GM19438 (cell line): ENCODE results near the gene DDA1.
A peak's percentile ranks its signal among the peaks of the same experiment; 100 is the strongest.

Experiments
- ATAC-seq: cut with Tn5 transposase; IDR thresholded peaks from one replicate; pipeline ENCODE4 v1.9.1; 2021; ENCODE audit warnings: low read depth; ENCODE audit not compliant: unreplicated experiment

Gene DDA1

DNA sequence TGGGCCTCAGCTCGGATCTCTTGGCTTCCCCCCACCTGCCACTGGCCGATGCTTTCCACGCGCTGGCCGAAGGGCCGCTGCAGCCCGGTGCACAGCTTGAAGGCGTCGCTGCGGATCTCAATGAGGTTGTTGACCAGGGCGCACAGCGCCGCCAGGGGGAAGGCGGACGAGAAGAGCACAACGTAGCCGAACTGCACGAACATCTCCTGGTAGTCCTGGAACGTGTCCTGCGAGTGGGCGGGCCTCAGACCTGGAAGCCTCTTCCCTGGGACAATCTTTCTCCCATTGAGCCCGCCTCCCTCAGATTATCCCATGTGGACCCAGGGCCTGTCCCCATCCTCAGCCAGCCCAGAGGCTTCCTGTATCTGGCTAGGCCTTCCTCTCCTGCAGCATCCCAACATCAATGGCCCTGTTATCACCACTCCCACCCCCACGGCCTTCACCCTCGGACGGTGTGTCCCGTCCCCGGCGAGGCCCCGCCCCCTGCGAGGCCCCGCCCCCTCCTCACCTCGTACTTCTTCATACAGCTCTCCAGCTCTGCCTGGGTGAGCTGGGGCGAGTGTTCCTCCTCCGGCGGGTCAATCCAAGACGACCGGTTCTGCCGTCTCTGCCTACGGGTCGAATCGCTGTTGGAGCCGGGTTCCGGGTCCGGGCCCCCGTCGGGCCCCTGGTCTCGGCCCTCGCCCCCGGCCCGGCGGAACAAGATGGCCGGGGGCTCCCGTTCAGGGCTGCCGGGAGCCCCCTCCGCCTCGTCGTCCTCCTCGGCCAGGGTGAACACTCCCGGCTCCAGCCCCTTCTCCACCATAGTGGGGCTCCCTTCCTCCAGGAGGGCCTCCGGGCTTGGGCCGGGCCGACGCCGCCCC, 18.5 kb downstream of the DDA1 start:
- ATAC-seq = no peak

DNA sequence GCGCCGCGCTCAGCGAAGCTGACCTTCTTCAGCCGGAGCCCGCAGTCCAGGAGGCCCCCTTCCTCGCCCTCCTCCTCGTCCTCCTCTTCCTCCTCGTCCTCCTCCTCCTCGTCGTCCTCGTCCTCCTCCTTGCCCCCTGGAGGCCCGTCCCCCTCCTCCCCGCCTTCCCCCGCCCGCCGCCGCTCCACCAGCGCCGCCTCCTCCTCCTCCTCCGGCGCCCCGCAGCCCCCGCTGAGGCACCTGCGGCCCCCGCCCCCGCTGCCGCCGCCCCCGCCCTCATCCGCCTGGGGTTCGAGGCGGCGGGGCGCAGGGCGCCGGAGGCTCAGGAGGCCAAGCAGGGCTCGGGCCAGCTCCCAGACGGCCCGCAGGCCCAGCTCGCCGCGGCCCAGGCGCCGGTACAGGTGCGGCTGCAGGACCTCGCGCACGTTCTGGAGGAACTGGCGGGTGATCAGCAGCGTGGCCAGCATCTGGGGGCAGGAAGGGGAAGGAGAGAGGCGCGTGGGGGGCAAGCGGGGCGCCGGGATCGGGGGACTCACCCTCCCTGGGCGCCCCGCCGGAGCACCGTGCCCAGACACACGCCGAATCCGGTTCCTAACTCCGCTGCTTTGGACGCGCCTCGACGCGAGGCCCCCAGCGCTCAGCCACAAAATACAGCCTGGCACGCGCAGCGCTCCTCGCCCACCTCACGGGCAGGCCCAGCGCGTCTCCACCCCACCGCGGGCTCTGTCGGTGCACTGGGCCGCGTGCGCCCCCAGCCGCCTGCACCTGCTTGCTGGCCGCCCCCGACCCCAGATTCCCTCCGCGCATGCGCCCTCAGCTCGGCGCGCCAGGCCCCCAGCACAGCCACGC, 19.4 kb downstream of the DDA1 start:
- ATAC-seq = no peak

DNA sequence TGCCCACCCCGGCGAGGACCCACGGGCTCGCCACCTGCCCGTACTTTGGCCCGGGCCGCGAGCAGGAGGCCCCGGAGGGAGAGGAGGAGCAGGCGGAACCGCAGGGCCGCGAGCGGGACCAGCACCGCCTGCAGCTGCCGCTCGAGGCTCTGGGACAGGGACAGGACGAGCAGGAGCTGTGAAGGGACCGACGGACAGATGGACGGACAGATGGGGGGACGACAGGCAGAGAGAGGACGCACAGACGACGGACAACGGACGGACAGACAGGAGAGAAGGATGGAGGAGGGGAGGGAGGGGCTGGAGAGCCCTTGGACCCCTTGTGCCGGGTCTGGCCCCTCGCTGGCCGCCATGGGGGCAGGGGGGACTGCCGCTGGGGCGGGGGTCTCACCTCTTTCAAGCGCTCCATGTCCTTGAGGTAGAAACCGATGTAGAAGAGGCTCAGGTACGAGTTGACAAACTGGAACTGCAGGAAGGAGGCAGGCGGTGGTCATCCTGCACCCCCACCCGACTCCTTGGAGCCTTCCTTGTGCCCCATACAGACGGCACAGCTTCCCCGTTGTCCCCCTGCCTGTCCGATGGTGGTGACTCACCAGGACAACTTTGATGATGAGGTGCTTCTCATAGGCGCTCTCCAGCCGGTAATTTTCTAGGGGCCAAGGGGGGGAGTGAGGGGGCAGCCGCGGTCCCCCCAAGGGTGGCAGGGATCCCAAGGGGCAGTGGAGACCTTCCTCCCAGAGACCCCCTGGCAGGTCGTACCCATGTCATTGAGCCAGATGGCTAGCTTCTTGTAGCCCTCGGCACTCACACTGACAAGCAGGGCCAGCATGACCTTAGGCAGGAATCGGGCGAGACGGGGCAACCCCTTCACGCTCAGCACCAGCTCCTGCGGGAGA, 20.3 kb downstream of the DDA1 start:
- ATAC-seq = no peak

DNA sequence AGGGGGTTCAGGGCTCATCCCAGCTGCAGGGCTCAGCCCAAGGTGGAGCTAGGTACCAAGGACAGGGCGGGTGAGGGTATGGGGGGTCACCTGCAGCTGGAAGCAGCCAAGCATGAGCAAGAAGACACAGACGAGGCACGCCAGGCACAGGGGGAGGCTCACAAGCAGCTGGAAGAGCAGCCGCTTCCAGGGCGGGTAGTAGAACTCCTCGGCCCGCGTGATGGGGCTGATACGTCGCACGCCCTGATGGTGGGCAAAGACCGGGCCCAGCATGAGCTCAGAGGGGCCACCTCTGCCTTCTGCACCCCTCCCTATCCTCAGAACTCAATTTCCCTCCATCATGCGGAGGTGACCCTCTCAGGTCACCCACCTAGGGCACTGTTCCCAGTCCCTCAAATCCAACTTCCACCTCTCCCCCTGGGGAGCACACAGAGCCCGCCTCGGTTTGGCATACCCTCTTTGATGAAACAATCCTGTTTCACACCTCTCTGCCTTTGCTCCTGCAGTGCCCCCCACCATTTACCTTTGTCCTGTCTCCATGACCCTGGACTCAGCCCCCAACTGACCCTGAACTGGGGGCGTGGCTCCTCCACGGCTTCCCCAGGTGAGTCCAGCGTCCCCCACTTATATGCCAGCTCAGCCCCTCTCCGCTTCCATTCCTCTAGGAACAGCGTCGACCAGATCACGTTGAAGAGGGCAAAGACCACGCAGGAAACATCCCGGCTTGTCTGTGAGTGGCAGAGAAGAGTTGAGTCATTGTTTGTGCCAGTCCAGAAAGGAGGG, 21.1 kb downstream of the DDA1 start:
- ATAC-seq = no peak

DNA sequence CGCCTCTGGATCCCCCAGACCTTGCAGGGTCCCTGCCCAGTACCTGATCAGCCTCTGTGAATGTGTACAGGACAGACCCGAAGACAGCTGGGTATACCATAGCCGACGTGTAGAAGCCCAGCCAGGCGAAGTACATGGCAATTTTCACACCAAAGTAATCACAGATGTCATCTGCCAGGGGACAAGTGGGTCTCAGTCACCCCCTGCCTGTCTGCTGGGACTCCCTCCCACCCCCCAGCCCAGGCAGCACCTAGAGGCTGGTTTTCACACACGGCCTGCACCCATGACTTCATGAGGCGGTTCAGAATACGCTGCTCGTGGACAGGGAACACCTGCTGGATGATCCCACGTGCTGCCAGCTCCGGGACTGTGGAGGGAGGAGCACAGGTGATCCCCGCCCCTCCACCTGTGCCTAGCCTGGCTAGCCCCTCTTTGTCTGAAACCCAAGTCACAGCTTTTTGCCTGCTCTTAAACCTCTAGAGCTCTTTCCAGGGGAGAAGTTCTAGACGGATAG, 21.7 kb downstream of the DDA1 start:
- ATAC-seq = no peak

DNA sequence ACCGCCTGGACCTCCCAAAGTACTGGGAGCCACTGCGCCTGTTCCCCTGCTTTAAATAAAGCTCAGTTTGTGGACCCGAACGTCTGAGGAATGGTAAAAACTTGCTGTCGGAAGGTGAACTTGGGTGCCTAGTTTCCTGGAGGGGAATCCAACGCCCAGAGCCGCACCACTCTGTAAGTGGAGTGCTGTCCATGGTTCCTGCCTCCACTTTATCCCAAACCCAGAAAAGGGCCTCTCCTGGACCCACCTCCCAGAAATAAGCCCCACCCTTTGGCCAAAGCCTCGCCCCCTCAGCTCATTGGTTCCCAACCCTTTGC, 23.0 kb downstream of the DDA1 start:
- ATAC-seq = no peak

DNA sequence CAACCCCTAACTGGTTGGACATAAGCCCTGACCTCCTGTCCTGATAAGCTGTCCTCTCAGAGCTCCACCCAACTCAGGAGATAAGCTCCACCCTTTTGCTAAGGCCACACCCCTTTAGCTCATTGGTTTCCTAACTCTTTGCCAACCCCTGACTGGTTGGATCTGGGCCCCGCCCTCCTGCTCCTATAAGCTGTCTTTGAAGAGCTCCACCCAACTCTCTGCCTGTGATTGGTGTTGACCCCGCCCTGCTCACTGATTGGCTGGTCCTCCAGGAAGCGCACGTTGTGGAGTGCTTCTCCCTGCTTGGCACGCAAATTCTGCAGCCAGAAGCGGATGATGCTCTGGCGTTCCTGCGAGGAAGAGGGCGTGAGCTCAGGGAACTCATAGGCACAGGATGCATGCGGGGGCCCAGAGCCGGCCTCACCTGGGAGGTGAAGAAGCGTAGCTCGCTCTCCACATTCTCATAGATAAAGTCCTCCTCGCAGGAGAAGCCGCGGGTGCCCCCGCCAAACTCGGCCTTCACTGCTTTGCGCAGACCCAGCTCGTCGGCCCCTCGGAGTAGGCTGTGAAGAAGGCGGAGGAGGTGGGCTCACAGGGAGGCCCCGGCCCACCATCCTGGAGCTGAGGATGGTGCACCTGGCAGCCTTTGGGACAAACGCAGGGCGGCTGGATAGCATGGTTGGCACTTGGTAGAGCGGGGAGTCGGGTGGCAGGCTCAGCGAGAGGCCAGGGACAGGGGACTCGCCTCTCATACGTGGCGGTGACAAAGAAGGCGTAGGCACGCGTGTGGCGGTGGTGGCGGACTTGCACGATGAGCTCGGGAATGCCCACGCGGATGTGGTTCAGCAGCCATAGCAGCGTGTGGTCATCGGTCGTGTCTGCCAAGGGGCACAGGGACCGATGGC, 23.6 kb downstream of the DDA1 start:
- ATAC-seq = no peak

DNA sequence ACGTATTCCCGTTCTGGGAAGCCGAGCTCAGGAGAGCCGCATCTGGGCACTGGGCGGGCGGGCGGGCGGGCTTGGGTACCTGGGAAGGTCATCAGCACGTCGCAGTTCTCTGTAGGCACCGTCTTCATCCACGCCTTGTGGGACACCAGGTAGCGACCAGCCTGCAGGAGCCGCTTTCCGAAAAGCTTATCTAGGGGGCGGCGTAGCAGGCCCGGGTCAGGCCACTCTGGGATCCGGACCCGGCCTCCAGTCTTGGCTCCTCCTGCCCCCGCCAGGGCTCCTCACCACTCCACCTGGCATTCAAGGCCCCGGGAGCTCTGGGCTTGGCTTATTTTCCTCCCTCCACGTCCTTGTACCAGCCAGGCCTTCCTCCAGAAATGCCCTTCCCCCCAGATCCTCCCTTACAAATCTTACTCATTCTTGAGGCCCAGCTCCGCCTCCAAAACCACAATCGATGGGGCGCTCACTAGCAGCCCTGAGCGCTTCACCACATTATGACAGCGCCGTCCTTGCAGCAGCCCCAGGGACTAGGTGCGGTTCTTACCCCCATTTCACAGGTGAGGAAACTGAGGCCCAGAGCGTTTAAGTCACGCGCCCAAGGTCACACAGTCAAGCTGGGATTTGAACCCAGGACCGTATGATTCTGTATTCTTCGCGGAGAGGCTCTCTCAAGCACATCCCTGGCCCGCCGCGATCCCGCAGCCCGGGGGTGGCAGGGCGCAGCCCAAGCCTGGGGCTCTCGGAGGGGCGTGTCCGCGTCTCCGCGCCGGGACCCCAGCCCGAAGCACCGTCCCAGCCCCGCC, 24.4 kb downstream of the DDA1 start:
- no peak for ATAC-seq

DNA sequence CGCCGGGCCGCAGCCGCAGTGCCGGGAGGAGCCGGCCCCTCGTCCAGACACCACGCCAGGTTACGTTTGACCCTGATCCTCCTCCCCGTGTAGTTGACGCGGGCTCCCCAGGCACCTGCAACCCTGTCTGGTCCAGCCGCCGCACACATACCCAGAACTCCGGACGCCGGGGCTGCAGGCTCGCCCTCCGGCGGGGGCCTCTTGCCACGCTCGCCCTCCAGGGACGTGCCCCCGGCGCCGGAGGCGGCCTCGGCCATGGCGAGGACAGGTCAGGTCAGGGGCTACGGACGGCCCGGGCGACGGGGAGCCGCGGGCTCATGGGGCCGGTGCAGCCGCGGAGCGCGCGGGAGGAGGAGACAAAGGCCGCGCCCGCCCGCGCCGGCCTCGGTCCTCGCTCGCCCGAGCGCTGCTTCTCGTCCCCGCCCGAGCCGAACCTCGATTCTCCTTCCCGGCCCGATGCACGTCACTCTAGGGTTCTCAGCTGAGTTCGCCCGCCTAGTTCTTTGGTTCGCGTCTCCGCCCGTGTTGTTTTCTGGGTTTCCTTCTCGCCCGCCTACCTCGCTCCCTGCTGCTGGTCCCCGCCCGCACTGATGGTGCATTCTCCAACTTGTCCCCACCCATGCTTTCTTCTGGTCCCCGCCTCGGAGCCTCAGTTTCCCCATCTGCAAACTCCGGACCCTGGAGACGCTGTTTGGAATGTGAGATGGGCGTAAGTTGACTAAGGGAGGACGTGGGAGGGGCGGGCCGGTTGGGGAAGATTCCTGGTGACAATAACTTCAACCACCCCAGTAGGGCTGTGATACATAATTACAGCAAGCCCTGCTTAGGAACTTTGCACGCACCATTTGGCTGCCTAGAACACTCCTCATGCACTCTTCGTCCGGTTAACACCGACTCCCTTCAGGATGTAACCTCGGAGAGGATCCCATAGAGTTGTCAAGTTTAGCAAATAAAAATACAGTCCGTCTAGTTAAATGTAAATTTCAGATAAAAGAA, 25.3 kb downstream of the DDA1 start, which contains the start of gene ANO8:
Gene ANO8 (minus strand): TSS at position 442 of the 996 bp plus-strand sequence. CDS start 185 bp downstream, at position 257.
- ATAC-seq = peak; percentile 45

DNA sequence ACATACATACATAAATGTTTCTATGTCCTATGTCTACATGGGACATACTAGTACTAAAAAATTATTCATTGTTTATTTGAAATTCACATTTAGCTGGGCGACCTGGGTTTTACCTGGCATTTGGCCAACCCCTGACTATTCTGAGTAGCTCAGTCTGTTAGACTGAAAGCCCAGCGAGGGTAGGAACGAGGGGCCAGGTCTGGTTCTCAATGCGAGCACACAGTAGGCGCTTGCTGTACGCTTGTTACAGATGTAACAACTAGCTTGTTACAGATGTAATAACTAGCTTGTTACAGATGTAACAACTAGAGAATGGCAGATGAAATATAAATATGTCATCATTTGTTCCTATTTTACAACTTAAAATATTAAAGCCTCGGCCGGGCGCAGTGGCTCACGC, 26.2 kb downstream of the DDA1 start:
- no peak for ATAC-seq

DNA sequence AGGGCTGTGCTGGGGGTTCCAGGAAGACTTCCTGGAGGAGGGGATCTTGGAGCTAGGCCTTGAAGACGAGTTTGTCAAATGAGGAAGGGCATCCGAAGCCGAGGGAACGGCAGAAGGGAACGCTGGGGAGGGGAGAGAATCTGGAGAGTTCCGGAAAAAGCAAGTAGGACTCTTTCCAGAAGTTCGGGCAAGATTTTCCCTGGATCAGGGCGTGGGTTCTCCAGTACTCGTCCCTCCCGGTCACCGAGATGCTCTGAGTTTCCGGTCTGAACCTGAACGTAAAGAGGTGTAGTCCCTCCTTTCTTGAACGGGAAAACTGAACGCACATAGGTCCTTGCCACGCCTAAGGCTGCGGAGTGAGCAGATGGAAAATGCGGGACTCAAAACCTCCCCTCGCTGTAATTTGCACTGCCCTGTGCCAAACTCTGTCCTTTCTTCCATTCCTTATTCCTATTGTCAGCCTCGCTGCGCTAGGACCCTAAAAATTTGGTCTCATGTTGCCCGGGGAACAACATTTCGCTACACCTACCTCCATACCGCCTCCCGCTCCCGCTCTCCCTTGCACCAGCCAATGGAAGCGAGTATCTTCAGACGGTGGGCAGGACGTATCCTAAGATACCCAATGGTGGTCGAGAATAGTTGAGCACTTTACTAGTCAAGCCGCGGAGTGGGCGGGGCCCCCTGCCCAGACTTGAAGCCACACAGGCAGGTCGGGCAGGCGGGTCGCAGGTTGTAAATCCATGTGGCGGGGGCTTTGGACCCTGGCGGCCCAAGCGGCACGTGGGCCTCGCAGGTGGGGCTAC, 27.7 kb downstream of the DDA1 start, which contains the start of gene GTPBP3:
Gene GTPBP3 (plus strand): TSS at position 682 of the 803 bp plus-strand sequence. CDS start 59 bp downstream, at position 741.
- ATAC-seq = peak; percentile 71

DNA sequence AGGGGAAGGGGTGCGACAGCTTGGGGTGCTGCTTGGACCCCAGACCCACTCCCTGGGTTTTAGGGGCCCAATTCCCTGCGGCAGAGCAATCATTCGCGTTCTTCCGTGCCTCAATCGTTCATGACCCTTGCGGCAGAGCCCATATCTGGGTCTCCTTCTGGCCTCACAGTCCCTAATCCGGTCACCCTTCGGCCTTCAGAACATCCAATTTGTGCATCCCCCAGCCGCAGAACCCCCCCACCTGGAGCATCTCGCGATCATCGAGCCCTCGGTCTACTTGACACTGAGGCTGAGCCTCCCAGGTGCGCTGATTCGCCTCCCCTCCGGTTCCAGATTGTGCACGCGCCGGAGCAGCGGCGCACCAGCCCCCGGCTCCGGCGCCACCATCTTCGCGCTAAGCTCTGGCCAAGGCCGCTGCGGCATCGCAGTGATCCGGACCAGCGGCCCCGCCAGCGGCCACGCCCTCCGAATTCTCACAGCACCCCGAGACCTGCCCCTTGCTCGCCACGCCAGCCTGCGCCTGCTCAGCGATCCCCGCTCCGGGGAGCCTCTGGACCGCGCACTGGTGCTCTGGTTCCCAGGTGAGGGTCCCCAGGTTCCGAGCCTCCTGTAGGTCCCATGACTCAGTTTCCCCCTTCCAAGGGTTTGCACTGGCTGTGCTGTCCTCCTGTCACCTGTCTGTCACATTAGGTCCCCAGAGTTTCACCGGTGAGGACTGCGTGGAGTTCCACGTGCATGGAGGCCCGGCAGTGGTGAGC, 28.5 kb downstream of the DDA1 start:
- ATAC-seq = no peak

DNA sequence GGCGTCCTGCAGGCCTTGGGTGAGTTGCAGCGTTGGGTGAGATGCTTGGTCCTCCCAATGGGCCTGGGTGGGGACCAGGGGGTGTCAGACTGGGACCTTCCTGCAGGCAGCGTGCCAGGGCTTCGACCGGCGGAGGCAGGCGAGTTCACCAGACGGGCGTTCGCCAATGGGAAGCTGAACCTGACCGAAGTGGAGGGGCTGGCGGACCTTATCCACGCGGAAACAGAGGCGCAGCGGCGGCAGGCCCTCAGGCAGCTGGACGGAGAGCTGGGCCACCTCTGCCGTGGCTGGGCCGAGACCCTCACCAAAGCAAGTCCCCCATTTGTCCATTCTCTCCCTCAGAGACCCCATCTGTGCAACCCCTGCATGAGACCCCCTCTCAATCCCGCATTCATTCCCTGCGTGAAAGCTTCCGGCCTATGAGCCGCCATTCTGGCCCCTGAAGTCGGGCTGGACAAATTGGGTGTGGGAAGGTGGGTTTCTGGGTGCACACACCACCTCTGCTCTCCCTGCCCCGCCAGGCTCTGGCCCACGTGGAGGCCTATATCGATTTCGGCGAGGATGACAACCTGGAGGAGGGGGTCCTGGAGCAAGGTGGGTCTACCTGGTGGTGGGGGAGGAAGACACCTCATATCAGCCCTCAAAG, 29.2 kb downstream of the DDA1 start:
- ATAC-seq = no peak

DNA sequence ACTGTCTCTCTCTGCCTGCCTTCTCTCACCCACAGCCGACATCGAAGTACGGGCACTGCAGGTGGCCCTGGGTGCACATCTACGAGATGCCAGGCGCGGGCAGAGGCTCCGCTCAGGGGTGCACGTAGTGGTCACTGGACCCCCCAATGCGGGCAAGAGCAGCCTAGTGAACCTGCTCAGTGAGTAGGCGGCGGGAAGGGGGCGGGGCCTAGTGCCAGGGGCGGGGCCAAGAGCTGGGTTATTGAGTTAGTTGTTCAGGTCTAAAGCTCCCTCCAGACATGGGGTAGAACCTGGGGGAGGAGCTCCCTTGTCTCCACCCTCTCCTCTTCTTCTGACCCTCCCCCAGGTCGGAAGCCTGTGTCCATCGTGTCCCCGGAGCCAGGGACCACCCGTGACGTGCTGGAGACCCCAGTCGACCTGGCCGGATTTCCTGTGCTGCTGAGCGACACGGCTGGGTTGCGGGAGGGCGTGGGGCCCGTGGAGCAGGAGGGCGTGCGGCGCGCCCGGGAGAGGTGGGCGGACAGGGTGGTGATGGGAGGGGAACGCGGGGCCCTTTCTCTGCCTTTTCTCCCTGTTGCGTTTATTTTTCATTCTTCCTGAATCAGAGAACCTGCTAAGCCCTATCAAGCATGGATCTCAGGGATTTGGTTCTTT, 29.9 kb downstream of the DDA1 start:
- no peak for ATAC-seq
